SK-N-MC (cell line): ENCODE measurements around the gene NCOA6.
A peak's percentile ranks its signal among the peaks of the same experiment; 100 is the strongest.

Source experiments
- EZH2 ChIP-seq: fragments of 200-600 bp; sonication (generic); IDR thresholded peaks from one replicate; pipeline ENCODE4 v1.6.1; 2017; ENCODE audit warnings: antibody characterized with exemption
- POLR2AphosphoS5 ChIP-seq: IDR thresholded peaks from 2 replicates; pipeline ENCODE4 v1.6.1; 2012; ENCODE audit warnings: mild to moderate bottlenecking, low read depth, low read length, borderline replicate concordance

- TF ChIP-seq POLR2AphosphoS5 (peak; percentile 87), EZH2 (no peak)
Observed at GRCh38 chr20:34676642-34677373, 148.6 kb downstream of the NCOA6 start, which contains the start of gene PIGU.
